HG03095 (cell line): ENCODE measurements around the gene ADGRA1.
"Not testable (repeated sequence)": the region's sequence is repeated elsewhere in the genome, so short reads cannot be mapped to it uniquely, and the experiment has no call there.

Source experiments
- ATAC-seq: cut with Tn5 transposase; IDR thresholded peaks from one replicate; pipeline ENCODE4 v1.9.1; 2021; ENCODE audit warnings: moderate library complexity; ENCODE audit not compliant: unreplicated experiment

The ADGRA1 gene

DNA sequence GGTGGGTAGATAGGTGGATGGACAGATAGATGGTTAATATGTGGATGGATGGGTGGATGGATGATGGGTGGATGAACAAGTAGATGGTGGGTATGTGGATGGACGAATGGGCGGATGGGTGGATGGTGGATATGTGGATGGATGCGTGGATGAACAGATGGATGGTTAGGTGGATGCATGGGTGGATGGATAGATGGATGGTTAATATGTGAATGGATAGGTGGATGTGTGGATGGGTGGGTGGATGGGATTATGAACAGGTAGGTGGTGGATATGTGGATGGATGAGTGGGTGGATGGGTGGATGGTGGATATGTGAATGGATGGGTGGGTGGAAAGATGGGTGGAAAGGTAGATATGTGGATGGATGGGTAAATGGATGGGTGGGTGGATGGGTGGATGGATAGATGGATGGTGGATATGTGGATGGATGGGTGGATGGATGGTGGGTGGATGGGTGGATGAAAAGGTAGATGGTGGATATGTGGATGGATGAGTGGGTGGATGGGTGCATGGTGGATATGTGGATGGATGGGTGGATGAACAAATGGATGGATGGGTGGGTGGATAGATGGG lies 87.1 kb downstream of the ADGRA1 start:
- no peak for ATAC-seq

DNA sequence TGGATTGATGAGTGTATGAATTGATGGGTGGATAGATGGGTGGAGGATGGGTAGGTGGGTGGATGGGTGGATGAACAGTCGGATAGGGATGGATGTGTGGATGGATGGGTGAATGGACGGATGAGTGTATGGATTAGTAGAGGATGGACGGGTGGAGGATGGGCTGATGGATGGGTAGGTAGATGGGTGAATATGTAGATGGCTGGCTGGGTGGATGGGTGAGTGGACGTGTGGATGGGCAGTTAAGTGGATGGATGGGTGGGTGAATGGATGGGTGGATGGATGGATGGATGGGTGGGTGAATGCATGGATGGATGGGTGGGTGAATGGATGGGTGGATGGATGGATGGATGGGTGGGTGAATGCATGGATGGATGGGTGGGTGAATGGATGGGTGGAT lies 87.9 kb downstream of the ADGRA1 start:
- not testable (repeated sequence) for ATAC-seq

GRCh38 chr10:133176546-133176945 lies 88.8 kb downstream of the ADGRA1 start:
- no peak for ATAC-seq

GRCh38 chr10:133177380-133178157 lies 89.8 kb downstream of the ADGRA1 start:
- no peak for ATAC-seq

DNA sequence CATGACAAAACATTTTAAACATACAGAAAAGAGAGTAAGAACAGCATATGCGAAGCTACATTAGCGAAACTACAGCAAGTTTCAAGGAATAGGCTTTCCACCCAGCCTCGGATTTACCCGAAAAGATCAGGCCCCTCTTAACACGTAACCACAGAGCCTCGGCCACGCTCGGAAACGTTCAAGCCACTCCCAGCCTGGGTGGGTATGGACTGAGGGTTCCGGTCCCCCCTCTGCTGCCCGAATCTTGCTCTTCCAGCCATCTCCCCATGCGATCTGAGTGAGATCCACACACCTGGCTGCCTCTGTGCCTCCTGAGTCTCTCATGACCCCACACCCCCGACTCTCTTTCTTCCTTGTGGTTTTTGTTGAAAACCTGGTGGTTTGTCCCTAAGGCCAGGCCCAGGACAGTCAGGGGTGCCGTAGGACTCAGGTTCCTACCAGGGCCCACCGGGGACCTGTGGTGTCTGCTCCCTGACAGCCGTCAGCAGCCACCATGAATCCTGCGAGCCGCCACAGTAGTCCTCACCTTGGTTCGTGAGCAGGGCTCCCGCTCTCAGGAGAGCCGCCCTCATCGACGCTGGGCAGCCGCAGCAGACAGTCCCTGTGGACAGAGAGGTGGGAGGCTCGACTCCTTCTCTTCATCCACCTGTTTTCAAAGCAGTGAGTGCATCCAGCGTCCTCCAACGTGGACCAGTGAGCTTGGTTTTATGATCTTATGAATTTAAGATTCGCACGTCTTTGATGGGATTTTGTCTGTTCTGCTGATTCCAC lies 90.8 kb downstream of the ADGRA1 start:
- no peak for ATAC-seq

GRCh38 chr10:133179128-133179520 lies 91.4 kb downstream of the ADGRA1 start:
- no peak for ATAC-seq

DNA sequence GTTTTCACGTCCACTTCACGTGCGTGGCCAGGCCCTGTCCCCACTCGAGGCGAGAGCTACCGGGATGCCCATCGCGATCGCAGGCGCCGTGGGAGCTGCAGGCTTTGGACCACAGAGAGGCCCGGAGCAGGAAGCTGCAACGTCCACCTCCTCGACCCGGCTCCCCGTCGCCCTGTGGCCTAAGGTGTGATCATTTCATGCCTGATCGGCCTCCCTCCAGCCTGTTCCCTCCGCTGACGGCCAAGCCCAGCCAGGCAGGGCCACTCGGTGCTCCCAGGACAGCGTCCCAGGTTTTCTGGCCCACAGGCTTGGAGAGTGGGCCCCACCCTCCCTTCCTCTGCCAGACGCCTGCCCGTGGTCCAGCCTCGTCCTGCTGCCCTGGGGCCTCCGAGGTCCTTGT lies 91.9 kb downstream of the ADGRA1 start:
- no peak for ATAC-seq

- no peak for ATAC-seq
Observed at GRCh38 chr10:133180192-133180964, 92.7 kb downstream of the ADGRA1 start.

- ATAC-seq: no peak
Observed at GRCh38 chr10:133180965-133181639, 93.4 kb downstream of the ADGRA1 start.
